ENCODE results near the gene TGFB1. TPM values are rescaled to one million over a fixed set of nuclear protein-coding genes. Genes with fewer than 3 reads are reported as not detected.

The TGFB1 gene
- total RNA-seq, 1 experiment from 2014 or later, result 10.4 TPM

- ChIA-PET CTCF (interaction anchor here (1.0 to 4.4 kb wide), 19 partner anchors 11 to 206 kb away, joined by 3 to 103 read pairs (median 7); partner anchors contain the start of genes DMAC2, TGFB1 and TMEM91), POLR2A (interaction anchor here (0.7 to 1.6 kb wide), 6 partner anchors 10 to 587 kb away, joined by 3 to 9 read pairs (median 3); partner anchors contain the start of genes DMAC2, HNRNPUL1 and RAB4B)
- Mint-ChIP-seq H3K9me3 (no peaks in the 10 kb centered on the region), H3K4me1 (peaks cover 6% of the 10 kb centered on the region; the same call in 1 of the 2 replicates), H3K4me3 (peak overlapping the region; percentile 90), H3K27ac (peak overlapping the region; percentile 97), H3K27me3 (ENCODE audit: low read depth) (no peaks in the 10 kb centered on the region), H3K36me3 (no peaks in the 10 kb centered on the region)
- TF ChIP-seq ARID4B (CRISPR knock-in tag; IDR thresholded peaks at IDR 0.05; ENCODE audit: borderline replicate concordance) (no peak), ZNF263 (CRISPR knock-in tag; IDR thresholded peaks at IDR 0.05; ENCODE audit: low read depth) (no peak), ATF2 (CRISPR knock-in tag; IDR thresholded peaks at IDR 0.05; ENCODE audit: borderline replicate concordance, low read depth) (no peak), ZNF423 (CRISPR knock-in tag; IDR thresholded peaks at IDR 0.05) (no peak), AR (CRISPR knock-in tag; IDR thresholded peaks at IDR 0.05) (no peak), IRF2 (CRISPR knock-in tag; IDR thresholded peaks at IDR 0.05; ENCODE audit: borderline replicate concordance, low read depth) (no peak), USF1 (CRISPR knock-in tag; IDR thresholded peaks at IDR 0.05) (no peak), CTCF (IDR thresholded peaks at IDR 0.05) (no peak), IRF1 (CRISPR knock-in tag; IDR thresholded peaks at IDR 0.05) (no peak), NR1H2 (CRISPR knock-in tag; IDR thresholded peaks at IDR 0.05) (no peak), SOX15 (CRISPR knock-in tag; IDR thresholded peaks at IDR 0.05) (no peak), RELA (CRISPR knock-in tag; IDR thresholded peaks at IDR 0.05; ENCODE audit: borderline replicate concordance) (no peak), NFYB (CRISPR knock-in tag; conservative IDR thresholded peaks at IDR 0.05; ENCODE audit: low read depth) (no peak), ATF6 (CRISPR knock-in tag; IDR thresholded peaks at IDR 0.05) (no peak), SMAD3 (CRISPR knock-in tag; IDR thresholded peaks at IDR 0.05; ENCODE audit: borderline replicate concordance) (no peak)
- no peak for ATAC-seq
- no peak for DNase-seq (ENCODE audit: low spot score)
Measured at GRCh38 chr19:41364524-41365391, 11.0 kb upstream of the TGFB1 start.
